ENCODE data around the gene VSIG10. TPM values are rescaled to one million over a fixed set of nuclear protein-coding genes. Genes with fewer than 3 reads are reported as not detected.

Gene VSIG10
- total RNA-seq, 3 donors from 2014 or later (not counting 1 experiment from before 2014, with no cell fraction given), result 0.56 to 2.2 (median 0.75) TPM

DNA sequence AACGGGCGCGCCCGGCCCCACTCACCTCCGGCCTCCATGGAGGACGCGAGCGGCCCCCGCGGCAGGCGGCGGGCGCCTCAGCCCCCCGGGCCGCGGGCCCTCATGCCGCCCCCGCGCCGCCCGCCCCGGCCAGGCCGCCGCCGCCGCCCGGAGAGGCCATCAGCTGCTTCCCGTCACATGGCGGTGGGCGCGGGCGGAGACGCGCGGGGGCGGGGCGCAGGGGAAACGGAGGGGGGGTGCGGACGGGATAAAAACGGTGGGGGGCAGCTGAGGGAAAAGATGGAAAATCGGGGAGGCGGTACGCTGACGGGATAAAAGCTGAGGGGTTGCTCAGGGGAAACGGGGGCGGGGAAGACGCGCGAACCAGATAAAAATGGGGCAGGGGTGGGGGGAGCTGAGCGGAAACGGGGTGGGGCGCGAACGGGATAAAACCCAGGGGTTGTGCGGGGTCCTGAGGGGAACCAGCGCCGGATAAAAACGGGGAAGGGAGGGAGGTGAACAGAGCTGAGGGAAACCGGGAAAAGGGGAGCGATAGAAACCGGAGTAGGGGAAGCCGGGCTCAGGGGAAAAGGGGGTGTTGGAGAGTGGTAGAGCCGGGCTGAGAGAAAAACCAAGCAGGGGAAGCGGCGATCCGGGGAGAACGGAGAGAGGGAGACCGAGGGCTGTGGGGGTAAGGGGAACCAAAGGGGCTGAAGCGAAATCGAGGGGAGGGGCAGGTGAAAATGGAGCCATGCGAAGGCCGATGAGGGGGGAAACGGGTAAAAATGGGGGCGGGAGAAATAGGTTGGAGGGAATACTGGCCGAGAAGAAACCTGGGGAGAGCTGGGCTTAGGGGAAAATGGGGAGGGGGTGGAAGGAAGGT lies 42.6 kb downstream of the VSIG10 start, which contains the start of gene WSB2:
Gene WSB2, minus strand, starts transcription at position 169 of the 862 bp plus-strand sequence. Its CDS starts 131 bp downstream, at position 38.
- intact Hi-C loops (cut with micrococcal nuclease), result loop anchor here (1.0 to 5.0 kb wide), 2 partner anchors 45 to 61 kb away; partner anchors contain the start of gene RFC5
- Mint-ChIP-seq H3K4me1 (peaks cover 43 to 53% of the 10 kb centered on the region in 2 donors), H3K36me3 (no peaks in the 10 kb centered on the region), H3K4me3 (peak within 1 kb of the TSS; percentile 90), H3K9me3 (no peaks in the 10 kb centered on the region), H3K27me3 (ENCODE audit: low read depth in 2 of 2) (peaks cover 5 to 19% of the 10 kb centered on the region in 2 donors), H3K27ac (peak within 1 kb of the TSS; percentile 93 to 95)
- TF ChIP-seq, protein P1, sequence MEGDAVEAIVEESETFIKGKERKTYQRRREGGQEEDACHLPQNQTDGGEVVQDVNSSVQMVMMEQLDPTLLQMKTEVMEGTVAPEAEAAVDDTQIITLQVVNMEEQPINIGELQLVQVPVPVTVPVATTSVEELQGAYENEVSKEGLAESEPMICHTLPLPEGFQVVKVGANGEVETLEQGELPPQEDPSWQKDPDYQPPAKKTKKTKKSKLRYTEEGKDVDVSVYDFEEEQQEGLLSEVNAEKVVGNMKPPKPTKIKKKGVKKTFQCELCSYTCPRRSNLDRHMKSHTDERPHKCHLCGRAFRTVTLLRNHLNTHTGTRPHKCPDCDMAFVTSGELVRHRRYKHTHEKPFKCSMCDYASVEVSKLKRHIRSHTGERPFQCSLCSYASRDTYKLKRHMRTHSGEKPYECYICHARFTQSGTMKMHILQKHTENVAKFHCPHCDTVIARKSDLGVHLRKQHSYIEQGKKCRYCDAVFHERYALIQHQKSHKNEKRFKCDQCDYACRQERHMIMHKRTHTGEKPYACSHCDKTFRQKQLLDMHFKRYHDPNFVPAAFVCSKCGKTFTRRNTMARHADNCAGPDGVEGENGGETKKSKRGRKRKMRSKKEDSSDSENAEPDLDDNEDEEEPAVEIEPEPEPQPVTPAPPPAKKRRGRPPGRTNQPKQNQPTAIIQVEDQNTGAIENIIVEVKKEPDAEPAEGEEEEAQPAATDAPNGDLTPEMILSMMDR (IDR thresholded peaks at IDR 0.05), result no peak
- Histone ChIP-seq H3K27me3 (ENCODE audit: control insufficient read depth, insufficient read depth, low read length) (no peaks in the 10 kb centered on the region), H3K27ac (ENCODE audit: low read length) (peak within 1 kb of the TSS; percentile 97), H3K4me1 (ENCODE audit: control insufficient read depth, insufficient read depth, low read length) (peaks cover 33% of the 10 kb centered on the region), H3K9me3 (ENCODE audit: control insufficient read depth, insufficient read depth, low read length) (no peaks in the 10 kb centered on the region), H3K4me3 (ENCODE audit: low read length) (peak within 1 kb of the TSS; percentile 95), H3K36me3 (ENCODE audit: control insufficient read depth, insufficient read depth, low read length) (no peaks in the 10 kb centered on the region)
- under 1% methylated on average over 76 of the region's 76 CpGs for WGBS (ENCODE audit: insufficient coverage)
- DNase-seq (peak; percentile 50 to 67), ATAC-seq (peak; percentile 49 to 62 (median 55))

GRCh38 chr12:118060301-118061010 lies 43.4 kb downstream of the VSIG10 start:
- H3K27ac ChIP-seq (ENCODE audit: low read length), result peak overlapping the region; percentile 97
- H3K4me1 Mint-ChIP-seq, result peaks cover 43 to 55% of the 10 kb centered on the region in 2 donors
- no peaks in the 10 kb centered on the region for H3K9me3 ChIP-seq (ENCODE audit: control insufficient read depth, insufficient read depth, low read length)
- 2% methylated on average over 42 of the region's 46 CpGs for WGBS (ENCODE audit: insufficient coverage)
- DNase-seq (peak; percentile 50 to 61), ATAC-seq (peak; percentile 42 to 58 (median 46))
- H3K27ac Mint-ChIP-seq, result peak overlapping the region; percentile 93 to 95
- no peaks in the 10 kb centered on the region for H3K27me3 ChIP-seq (ENCODE audit: control insufficient read depth, insufficient read depth, low read length)
- peak overlapping the region; percentile 88 for H3K4me3 ChIP-seq (ENCODE audit: low read length)
- peaks cover 33% of the 10 kb centered on the region for H3K4me1 ChIP-seq (ENCODE audit: control insufficient read depth, insufficient read depth, low read length)
- H3K27me3 Mint-ChIP-seq (ENCODE audit: low read depth in 2 of 2), result peaks cover 1 to 14% of the 10 kb centered on the region in 2 donors
- intact Hi-C loops (cut with micrococcal nuclease), result loop anchor here (1.0 to 5.0 kb wide), 2 partner anchors 44 to 62 kb away; partner anchors contain the start of gene RFC5
- no peaks in the 10 kb centered on the region for H3K36me3 Mint-ChIP-seq
- H3K4me3 Mint-ChIP-seq, result peak overlapping the region; percentile 90
- no peaks in the 10 kb centered on the region for H3K9me3 Mint-ChIP-seq
- TF ChIP-seq, protein P1 (IDR thresholded peaks at IDR 0.05), result no peak
- no peaks in the 10 kb centered on the region for H3K36me3 ChIP-seq (ENCODE audit: control insufficient read depth, insufficient read depth, low read length)

GRCh38 chr12:118059341-118060191 lies 44.2 kb downstream of the VSIG10 start:
- peak overlapping the region; percentile 88 for H3K4me3 ChIP-seq (ENCODE audit: low read length)
- Mint-ChIP-seq H3K27me3 (ENCODE audit: low read depth in 2 of 2) (peaks cover 0 to 6% of the 10 kb centered on the region in 2 donors), H3K4me1 (peaks cover 40 to 50% of the 10 kb centered on the region in 2 donors), H3K27ac (peak overlapping the region; percentile 93 to 95), H3K36me3 (no peaks in the 10 kb centered on the region), H3K9me3 (no peaks in the 10 kb centered on the region), H3K4me3 (peak overlapping the region; percentile 90)
- no peaks in the 10 kb centered on the region for H3K9me3 ChIP-seq (ENCODE audit: control insufficient read depth, insufficient read depth, low read length)
- intact Hi-C loops (cut with micrococcal nuclease), result loop anchor here (5.0 kb wide), 1 partner anchor 63 kb away; no protein-coding TSS in a partner anchor
- TF ChIP-seq, protein P1 (IDR thresholded peaks at IDR 0.05), result no peak
- peaks cover 36% of the 10 kb centered on the region for H3K4me1 ChIP-seq (ENCODE audit: control insufficient read depth, insufficient read depth, low read length)
- no peaks in the 10 kb centered on the region for H3K27me3 ChIP-seq (ENCODE audit: control insufficient read depth, insufficient read depth, low read length)
- peak in 1 of 2 donors; percentile 52 for DNase-seq
- no peaks in the 10 kb centered on the region for H3K36me3 ChIP-seq (ENCODE audit: control insufficient read depth, insufficient read depth, low read length)
- peak; percentile 21 to 38 (median 28) for ATAC-seq
- WGBS (ENCODE audit: insufficient coverage), result 61% methylated on average over 6 of the region's 11 CpGs
- peak overlapping the region; percentile 97 for H3K27ac ChIP-seq (ENCODE audit: low read length)
